SK-N-SH treated with all-trans-retinoic acid at 6 μM for 48 hours (cell line): ENCODE data around the gene GHITM.
"Not testable (repeated sequence)": the region's sequence is repeated elsewhere in the genome, so short reads cannot be mapped to it uniquely, and the experiment has no call there.

Experiments used
- ATAC-seq: fragments of 200-7000 bp; cut with Tn5 transposase; 3 replicates; pipeline ENCODE4 v1.9.1; 2020; ENCODE audit warnings: mild to moderate bottlenecking, moderate library complexity
- CREB5 ChIP-seq: fragments of 250-450 bp; sonication (Bioruptor Pico); IDR thresholded peaks from 2 replicates; pipeline ENCODE4 v1.5.1; 2020; ENCODE audit warnings: low read depth, mild to moderate bottlenecking, moderate library complexity
- CSRNP3 ChIP-seq: fragments of 250-450 bp; sonication (Bioruptor Pico); IDR thresholded peaks from 2 replicates; pipeline ENCODE4 v1.5.1; 2021; ENCODE audit warnings: mild to moderate bottlenecking, moderate library complexity
- ESRRG ChIP-seq: fragments of 250-450 bp; sonication (Bioruptor Pico); IDR thresholded peaks from 2 replicates; pipeline ENCODE4 v1.6.1; 2021; ENCODE audit warnings: mild to moderate bottlenecking
- ISL1 ChIP-seq: fragments of 250-450 bp; sonication (Bioruptor Pico); IDR thresholded peaks from 2 replicates; pipeline ENCODE4 v2.1.2; 2022; ENCODE audit warnings: mild to moderate bottlenecking, moderate library complexity
- PATZ1 ChIP-seq: fragments of 250-450 bp; sonication (Bioruptor Pico); IDR thresholded peaks from 2 replicates; pipeline ENCODE4 v1.8.0; 2020; ENCODE audit warnings: mild to moderate bottlenecking, moderate library complexity, borderline replicate concordance
- PPARA ChIP-seq: fragments of 250-450 bp; sonication (Bioruptor Pico); IDR thresholded peaks from 2 replicates; pipeline ENCODE4 v1.5.0; 2020; ENCODE audit warnings: mild to moderate bottlenecking, borderline replicate concordance
- RARB ChIP-seq: fragments of 250-450 bp; sonication (Bioruptor Pico); IDR thresholded peaks from 2 replicates; pipeline ENCODE4 v1.8.0; 2021; ENCODE audit warnings: mild to moderate bottlenecking, moderate library complexity
- SNAI2 ChIP-seq: fragments of 250-450 bp; sonication (Bioruptor Pico); IDR thresholded peaks from 2 replicates; pipeline ENCODE4 v1.5.0; 2020; ENCODE audit warnings: mild to moderate bottlenecking, moderate library complexity
- ZFP3 ChIP-seq: fragments of 250-450 bp; sonication (Bioruptor Pico); IDR thresholded peaks from 2 replicates; pipeline ENCODE4 v1.5.0; 2020; ENCODE audit warnings: mild to moderate bottlenecking, moderate library complexity
- ZNF565 ChIP-seq: fragments of 450-650 bp; formaldehyde crosslinking; conservative IDR thresholded peaks from 2 replicates; pipeline ENCODE4 v1.5.0; 2020; ENCODE audit warnings: low read depth, mild to moderate bottlenecking, moderate library complexity
- ZNF70 ChIP-seq: fragments of 450-650 bp; formaldehyde crosslinking; IDR thresholded peaks from 2 replicates; pipeline ENCODE4 v1.5.0; 2020; ENCODE audit warnings: mild to moderate bottlenecking, moderate library complexity
- ZNF8 ChIP-seq: fragments of 450-650 bp; formaldehyde crosslinking; IDR thresholded peaks from 2 replicates; pipeline ENCODE4 v1.5.0; 2020; ENCODE audit warnings: mild to moderate bottlenecking, moderate library complexity

GHITM gene

GRCh38 chr10:84098667-84099066 is 40.6 kb upstream of the GHITM start (continued):
- TF ChIP-seq PATZ1 (CRISPR knock-in tag): no peak
- TF ChIP-seq ZNF70 (CRISPR knock-in tag): no peak

GRCh38 chr10:84101042-84101441 is 38.3 kb upstream of the GHITM start:
- TF ChIP-seq ESRRG (no peak), ISL1 (CRISPR knock-in tag) (no peak), SNAI2 (CRISPR knock-in tag) (no peak), CREB5 (CRISPR knock-in tag) (no peak), PPARA (CRISPR knock-in tag) (no peak), ZFP3 (no peak), RARB (CRISPR knock-in tag) (no peak)
- TF ChIP-seq, all 23 proteins: peak for 0
- no peak for ATAC-seq

GRCh38 chr10:84108797-84109196 is 30.5 kb upstream of the GHITM start:
- ATAC-seq: no peak
- TF ChIP-seq ZNF8: no peak
- TF ChIP-seq CREB5 (CRISPR knock-in tag): no peak
- TF ChIP-seq CSRNP3 (CRISPR knock-in tag): no peak
- TF ChIP-seq ISL1 (CRISPR knock-in tag): no peak
- TF ChIP-seq PATZ1 (CRISPR knock-in tag): no peak
- TF ChIP-seq ZNF70 (CRISPR knock-in tag): no peak
- no peak for TF ChIP-seq ZNF565 (CRISPR knock-in tag)
- TF ChIP-seq RARB (CRISPR knock-in tag): no peak
- no peak for TF ChIP-seq PPARA (CRISPR knock-in tag)

- ATAC-seq: not testable (repeated sequence)
Measured at GRCh38 chr10:84109772-84110171, 29.5 kb upstream of the GHITM start.

- ATAC-seq: not testable (repeated sequence)
Measured at GRCh38 chr10:84113468-84113867, 25.8 kb upstream of the GHITM start.

GRCh38 chr10:84114088-84114667 is 25.1 kb upstream of the GHITM start:
- TF ChIP-seq CSRNP3 (CRISPR knock-in tag) (no peak), PATZ1 (CRISPR knock-in tag) (no peak), SNAI2 (CRISPR knock-in tag) (no peak), ZFP3 (no peak), RARB (CRISPR knock-in tag) (no peak), ISL1 (CRISPR knock-in tag) (no peak)
- TF ChIP-seq, all 23 proteins: peak for 0
- no peak for ATAC-seq

- not testable (repeated sequence) for ATAC-seq
Measured at GRCh38 chr10:84117204-84117603, 22.1 kb upstream of the GHITM start.
